Esophagus (tissue), 2 donors: ENCODE data around the gene NLRP11. TPM values are rescaled to one million over a fixed set of nuclear protein-coding genes. Genes with fewer than 3 reads are reported as not detected.
"Not testable (repeated sequence)": the region's sequence is repeated elsewhere in the genome, so short reads cannot be mapped to it uniquely, and the experiment has no call there.

ENCODE experiments used
- H3K27ac ChIP-seq, 2 donors: one replicate each; pipeline ENCODE4 v1.5.1; 2013; ENCODE audit warnings: low read depth in 2 of 2, mild to moderate bottlenecking in 2 of 2, inconsistent platforms in 1 of 2, low read length in 1 of 2, moderate library complexity in 1 of 2
- H3K27me3 ChIP-seq, 2 donors: one replicate each; pipeline ENCODE4 v1.6.1; 2013; ENCODE audit warnings: low read length in 2 of 2, control low read depth in 1 of 2, mild to moderate bottlenecking in 1 of 2; ENCODE audit not compliant: insufficient read depth in 2 of 2, control insufficient read depth in 1 of 2
- H3K36me3 ChIP-seq, 2 donors: one replicate each; pipeline ENCODE4 v1.6.1; 2013; ENCODE audit warnings: low read length in 1 of 2; ENCODE audit not compliant: control insufficient read depth in 2 of 2, insufficient read depth in 2 of 2
- H3K4me1 ChIP-seq, 2 donors: one replicate each; pipeline ENCODE4 v1.6.1; 2013; ENCODE audit warnings: low read length in 1 of 2; ENCODE audit not compliant: control insufficient read depth in 2 of 2, insufficient read depth in 2 of 2
- H3K4me3 ChIP-seq, 2 donors: one replicate each; pipeline ENCODE4 v1.5.1; 2013; ENCODE audit warnings: low read length in 2 of 2, mild to moderate bottlenecking in 2 of 2, low read depth in 1 of 2, moderate library complexity in 1 of 2
- H3K9me3 ChIP-seq, 2 donors: one replicate each; pipeline ENCODE4 v1.6.1; 2013; ENCODE audit warnings: mild to moderate bottlenecking in 2 of 2, low read depth in 1 of 2, low read length in 1 of 2, moderate library complexity in 1 of 2; ENCODE audit not compliant: control insufficient read depth in 2 of 2, insufficient read depth in 1 of 2
- WGBS, 2 donors: extraction: QIAGEN DNeasy Blood & Tissue Kit; methylation state at CpG; one replicate each; pipeline ENCODE4 v1.1.7; 2013; 5-methylcytosine and 5-hydroxymethylcytosine counted together
- polyA plus RNA-seq, 2 donors: library from polyadenylated mRNA; stranded (reverse); fragments of 200-250 nt; gene quantifications; one replicate each; pipeline ENCODE4 v1.2.3, GENCODE V29; 2013
- donor health status: healthy with polysubstance abuse.
- donor health status: Bipolar disorder and iron deficiency.

The NLRP11 gene
- polyA plus RNA-seq, 2 donors, result not detected

GRCh38 chr19:55756808-55757207, 75.0 kb downstream of the NLRP11 start:
- not testable (repeated sequence) for H3K9me3 ChIP-seq, H3K4me3 ChIP-seq, H3K27me3 ChIP-seq, H3K36me3 ChIP-seq, H3K4me1 ChIP-seq, H3K27ac ChIP-seq
- WGBS, 2 donors, result 71 to 75% methylated on average over 4 of the region's 4 CpGs

DNA sequence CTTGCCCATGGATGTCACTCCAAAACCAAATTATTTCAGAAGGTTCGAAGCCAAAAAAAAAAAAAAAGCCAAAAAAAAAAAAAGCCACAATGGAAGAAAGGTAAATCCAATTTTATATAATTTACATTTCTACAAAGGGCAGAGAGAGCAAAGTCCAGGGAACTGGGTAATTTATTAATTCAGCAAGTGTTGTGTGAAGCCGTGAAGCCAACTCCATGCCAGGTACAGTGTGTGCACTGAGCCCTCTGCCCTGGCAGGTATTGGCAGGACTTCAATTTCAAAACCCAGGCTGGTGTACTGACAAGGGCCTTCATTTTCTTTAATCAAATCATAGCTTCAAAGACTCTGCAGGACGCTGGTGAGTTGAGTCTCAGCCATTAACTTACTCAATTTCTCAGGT, 78.4 kb downstream of the NLRP11 start:
- no peaks in the 10 kb centered on the region for H3K4me1 ChIP-seq
- no peak overlapping the region for H3K27ac ChIP-seq
- no peaks in the 10 kb centered on the region for H3K27me3 ChIP-seq
- no peaks in the 10 kb centered on the region for H3K9me3 ChIP-seq
- H3K36me3 ChIP-seq, result no peaks in the 10 kb centered on the region
- H3K4me3 ChIP-seq, result no peak overlapping the region
- 49 to 55% methylated on average over 3 of the region's 3 CpGs for WGBS, 2 donors

DNA sequence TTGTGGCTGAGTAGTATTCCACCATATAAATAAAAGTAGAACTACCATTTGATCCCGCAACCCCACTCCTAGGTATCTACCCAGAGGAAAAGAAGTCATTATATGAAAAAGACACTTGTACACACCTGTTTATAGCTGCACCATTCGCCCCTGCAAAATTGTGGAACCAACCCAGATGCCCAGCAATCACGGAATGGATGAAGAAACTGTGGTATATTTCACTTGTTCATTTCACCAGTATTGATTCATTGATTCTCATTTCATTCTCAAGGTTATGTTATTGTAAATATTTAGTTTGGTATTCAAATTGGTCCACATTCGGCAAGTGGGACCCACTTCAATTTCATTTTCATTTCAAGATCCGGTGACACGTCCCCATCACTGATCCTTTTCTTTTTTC, 81.1 kb downstream of the NLRP11 start:
- WGBS, 2 donors, result 88% methylated on average over 6 of the region's 6 CpGs

GRCh38 chr19:55738302-55738701, 93.5 kb downstream of the NLRP11 start, which contains the start of gene NLRP9:
Gene NLRP9 (minus strand): TSS chr19:55738402. CDS start chr19:55738374, 28 bp downstream.
- Histone ChIP-seq H3K4me1 (no peaks in the 10 kb centered on the region), H3K27ac (no peak within 1 kb of the TSS), H3K36me3 (no peaks in the 10 kb centered on the region), H3K4me3 (no peak within 1 kb of the TSS), H3K9me3 (no peaks in the 10 kb centered on the region), H3K27me3 (no peaks in the 10 kb centered on the region)
- 90 to 92% methylated on average over 3 of the region's 3 CpGs for WGBS, 2 donors

More for the DNA sequence above, 81.1 kb downstream of the NLRP11 start:
- H3K4me3 ChIP-seq, result no peak overlapping the region
- no peaks in the 10 kb centered on the region for H3K36me3 ChIP-seq
- H3K9me3 ChIP-seq, result peaks cover 0 to 3% of the 10 kb centered on the region in 2 donors
- no peaks in the 10 kb centered on the region for H3K4me1 ChIP-seq
- no peaks in the 10 kb centered on the region for H3K27me3 ChIP-seq
- no peak overlapping the region for H3K27ac ChIP-seq

Other genes starting within 250 kb of the NLRP11 start
- 10 to 100 TPM in 1 of 2 donors, 1 to 10 TPM in 1; 7.2 to 10.9 TPM for gene FIZ1, start 232.5 kb downstream of the NLRP11 start, polyA plus RNA-seq
- gene ZNF524, start 231.7 kb downstream of the NLRP11 start, polyA plus RNA-seq, result 10 to 100 TPM; 24.6 to 30.5 TPM
- gene ZNF865, start 226.4 kb downstream of the NLRP11 start, polyA plus RNA-seq, result 1 to 10 TPM; 4.3 to 5.9 TPM
- gene ZNF784, start 207.4 kb downstream of the NLRP11 start, polyA plus RNA-seq, result 1 to 10 TPM; 5.2 to 5.9 TPM
- gene ZNF580, start 191.0 kb downstream of the NLRP11 start, polyA plus RNA-seq, result 10 to 100 TPM; 12.8 to 14.2 TPM
- 10 to 100 TPM; 10.3 to 16.6 TPM for gene ZNF581, start 188.3 kb downstream of the NLRP11 start, polyA plus RNA-seq
- gene CCDC106, start 183.8 kb downstream of the NLRP11 start, polyA plus RNA-seq, result 1 to 10 TPM; 5.6 to 9.1 TPM
- gene U2AF2, start 177.0 kb downstream of the NLRP11 start, polyA plus RNA-seq, result 100 to 1,000 TPM; 110 to 120 TPM
- gene EPN1, start 156.8 kb downstream of the NLRP11 start, polyA plus RNA-seq, result 10 to 100 TPM; 79.1 to 83.0 TPM
- not detected for gene NLRP9, start 93.6 kb downstream of the NLRP11 start, polyA plus RNA-seq
- gene RFPL4A, start 72.9 kb downstream of the NLRP11 start, polyA plus RNA-seq, result not detected
- gene RFPL4AL1, start 62.9 kb downstream of the NLRP11 start, polyA plus RNA-seq, result not detected
- not detected for gene NLRP4, start 4.5 kb upstream of the NLRP11 start, polyA plus RNA-seq
- gene NLRP13, start 100.3 kb upstream of the NLRP11 start, polyA plus RNA-seq, result not detected
- not detected for gene NLRP8, start 115.8 kb upstream of the NLRP11 start, polyA plus RNA-seq
- not detected for gene NLRP5, start 154.8 kb upstream of the NLRP11 start, polyA plus RNA-seq